ENCODE results near the gene CDX1. TPM values are rescaled to one million over a fixed set of nuclear protein-coding genes. Genes with fewer than 3 reads are reported as not detected.

The CDX1 gene
- total RNA-seq, 1 experiment from 2014 or later = not detected

GRCh38 chr5:150196986-150197385 is 30.4 kb downstream of the CDX1 start:
- Mint-ChIP-seq H3K4me3 (ENCODE audit: unreplicated experiment) (no peak overlapping the region), H3K27ac (ENCODE audit: low read depth, unreplicated experiment) (no peak overlapping the region), H3K9me3 (ENCODE audit: unreplicated experiment) (no peaks in the 10 kb centered on the region), H3K4me1 (ENCODE audit: insufficient read depth, unreplicated experiment) (no peaks in the 10 kb centered on the region), H3K36me3 (ENCODE audit: insufficient read depth, unreplicated experiment) (peaks cover 4% of the 10 kb centered on the region), H3K27me3 (ENCODE audit: insufficient read depth, unreplicated experiment) (peaks cover 54% of the 10 kb centered on the region)
- TF ChIP-seq, protein P1, sequence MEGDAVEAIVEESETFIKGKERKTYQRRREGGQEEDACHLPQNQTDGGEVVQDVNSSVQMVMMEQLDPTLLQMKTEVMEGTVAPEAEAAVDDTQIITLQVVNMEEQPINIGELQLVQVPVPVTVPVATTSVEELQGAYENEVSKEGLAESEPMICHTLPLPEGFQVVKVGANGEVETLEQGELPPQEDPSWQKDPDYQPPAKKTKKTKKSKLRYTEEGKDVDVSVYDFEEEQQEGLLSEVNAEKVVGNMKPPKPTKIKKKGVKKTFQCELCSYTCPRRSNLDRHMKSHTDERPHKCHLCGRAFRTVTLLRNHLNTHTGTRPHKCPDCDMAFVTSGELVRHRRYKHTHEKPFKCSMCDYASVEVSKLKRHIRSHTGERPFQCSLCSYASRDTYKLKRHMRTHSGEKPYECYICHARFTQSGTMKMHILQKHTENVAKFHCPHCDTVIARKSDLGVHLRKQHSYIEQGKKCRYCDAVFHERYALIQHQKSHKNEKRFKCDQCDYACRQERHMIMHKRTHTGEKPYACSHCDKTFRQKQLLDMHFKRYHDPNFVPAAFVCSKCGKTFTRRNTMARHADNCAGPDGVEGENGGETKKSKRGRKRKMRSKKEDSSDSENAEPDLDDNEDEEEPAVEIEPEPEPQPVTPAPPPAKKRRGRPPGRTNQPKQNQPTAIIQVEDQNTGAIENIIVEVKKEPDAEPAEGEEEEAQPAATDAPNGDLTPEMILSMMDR (IDR thresholded peaks at IDR 0.05; ENCODE audit: unreplicated experiment) = no peak
- intact Hi-C loops (cut with micrococcal nuclease) = no loop called here
- CTCF ChIA-PET = interaction anchor here (1.2 kb wide), 1 partner anchor 67 kb away, joined by 3 read pairs; no protein-coding TSS in a partner anchor
- POLR2A ChIA-PET = interaction anchor here (0.7 kb wide), 1 partner anchor 75 kb away, joined by 3 read pairs; no protein-coding TSS in a partner anchor
- no TSS peak for BruUV-seq (replicated peaks)
- no peak for DNase-seq (ENCODE audit: unreplicated experiment)

GRCh38 chr5:150197476-150197875 is 30.9 kb downstream of the CDX1 start:
- no peaks in the 10 kb centered on the region for H3K9me3 Mint-ChIP-seq (ENCODE audit: unreplicated experiment)
- ChIA-PET CTCF (interaction anchor here (1.2 kb wide), 1 partner anchor 67 kb away, joined by 3 read pairs; no protein-coding TSS in a partner anchor), POLR2A (interaction anchor here (0.7 kb wide), 1 partner anchor 75 kb away, joined by 3 read pairs; no protein-coding TSS in a partner anchor)
- intact Hi-C loops (cut with micrococcal nuclease) = no loop called here
- no peak overlapping the region for H3K4me3 Mint-ChIP-seq (ENCODE audit: unreplicated experiment)
- no TSS peak for BruUV-seq (replicated peaks)
- TF ChIP-seq, protein P1 (IDR thresholded peaks at IDR 0.05; ENCODE audit: unreplicated experiment) = no peak
- H3K27ac Mint-ChIP-seq (ENCODE audit: low read depth, unreplicated experiment) = no peak overlapping the region
- H3K27me3 Mint-ChIP-seq (ENCODE audit: insufficient read depth, unreplicated experiment) = peaks cover 54% of the 10 kb centered on the region
- no peaks in the 10 kb centered on the region for H3K4me1 Mint-ChIP-seq (ENCODE audit: insufficient read depth, unreplicated experiment)
- peaks cover 4% of the 10 kb centered on the region for H3K36me3 Mint-ChIP-seq (ENCODE audit: insufficient read depth, unreplicated experiment)
- DNase-seq (ENCODE audit: unreplicated experiment) = no peak

DNA sequence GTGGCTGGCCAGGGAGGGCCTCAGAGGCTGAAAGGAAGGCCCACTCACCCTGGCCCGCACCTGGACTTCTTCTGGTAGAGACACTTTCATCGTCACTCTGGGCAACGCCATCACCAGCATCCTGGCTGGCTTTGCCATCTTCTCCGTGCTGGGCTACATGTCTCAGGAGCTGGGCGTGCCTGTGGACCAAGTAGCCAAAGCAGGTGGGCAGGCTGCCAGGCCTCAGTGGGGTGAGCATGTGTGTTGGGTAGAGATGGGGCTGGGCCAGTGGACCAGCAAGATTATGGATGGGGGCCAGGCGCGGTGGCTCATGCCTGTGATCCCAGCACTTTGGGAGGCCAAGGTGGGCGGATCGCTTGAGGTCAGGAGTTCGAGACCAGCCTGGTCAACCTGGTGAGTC is 35.9 kb downstream of the CDX1 start:
- Mint-ChIP-seq H3K4me1 (ENCODE audit: insufficient read depth, unreplicated experiment) (no peaks in the 10 kb centered on the region), H3K9me3 (ENCODE audit: unreplicated experiment) (no peaks in the 10 kb centered on the region), H3K27ac (ENCODE audit: low read depth, unreplicated experiment) (no peak overlapping the region), H3K27me3 (ENCODE audit: insufficient read depth, unreplicated experiment) (peaks cover 46% of the 10 kb centered on the region), H3K4me3 (ENCODE audit: unreplicated experiment) (no peak overlapping the region), H3K36me3 (ENCODE audit: insufficient read depth, unreplicated experiment) (no peaks in the 10 kb centered on the region)
- ChIA-PET POLR2A (no interaction called here), CTCF (no interaction called here)
- intact Hi-C loops (cut with micrococcal nuclease) = no loop called here
- no peak for DNase-seq (ENCODE audit: unreplicated experiment)
- TF ChIP-seq, protein P1 (IDR thresholded peaks at IDR 0.05; ENCODE audit: unreplicated experiment) = no peak
- BruUV-seq (replicated peaks) = no TSS peak

DNA sequence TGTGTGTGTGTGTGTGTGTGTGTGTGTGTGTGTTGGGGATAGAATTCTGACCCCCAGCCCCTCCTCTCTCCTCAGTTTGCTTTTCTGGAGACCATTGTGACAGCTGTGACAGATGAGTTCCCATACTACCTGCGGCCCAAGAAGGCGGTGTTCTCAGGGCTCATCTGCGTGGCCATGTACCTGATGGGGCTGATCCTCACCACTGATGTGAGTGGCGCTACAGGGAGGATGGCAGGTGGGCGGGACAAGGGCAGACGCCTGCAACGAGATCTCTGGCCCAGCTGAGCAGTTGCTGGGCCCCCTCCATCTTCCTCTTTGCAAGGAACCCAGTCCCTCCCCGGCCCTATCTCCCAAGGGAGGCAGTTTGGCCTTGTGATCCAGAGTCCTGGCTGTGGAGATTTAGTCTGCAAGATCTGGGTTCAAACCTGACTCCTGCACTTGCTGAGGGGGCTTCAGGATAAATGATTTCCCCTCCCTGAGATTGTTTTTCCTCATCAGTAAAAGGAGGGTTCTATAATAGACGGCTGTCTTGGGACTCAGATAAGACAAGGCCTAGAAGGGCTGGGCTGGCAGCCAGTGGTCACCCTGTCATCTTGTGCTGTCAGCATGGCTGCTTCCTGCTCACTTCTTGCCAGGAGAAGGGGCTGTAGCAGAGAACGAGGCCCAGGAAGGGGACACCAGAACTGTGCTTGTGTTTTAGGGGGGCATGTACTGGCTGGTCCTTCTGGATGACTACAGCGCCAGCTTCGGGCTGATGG is 37.4 kb downstream of the CDX1 start:
- no peaks in the 10 kb centered on the region for H3K9me3 Mint-ChIP-seq (ENCODE audit: unreplicated experiment)
- intact Hi-C loops (cut with micrococcal nuclease) = no loop called here
- TF ChIP-seq, protein P1 (IDR thresholded peaks at IDR 0.05; ENCODE audit: unreplicated experiment) = no peak
- no TSS peak for BruUV-seq (replicated peaks)
- H3K27ac Mint-ChIP-seq (ENCODE audit: low read depth, unreplicated experiment) = no peak overlapping the region
- H3K4me3 Mint-ChIP-seq (ENCODE audit: unreplicated experiment) = no peak overlapping the region
- no peak for DNase-seq (ENCODE audit: unreplicated experiment)
- no peaks in the 10 kb centered on the region for H3K36me3 Mint-ChIP-seq (ENCODE audit: insufficient read depth, unreplicated experiment)
- peaks cover 31% of the 10 kb centered on the region for H3K27me3 Mint-ChIP-seq (ENCODE audit: insufficient read depth, unreplicated experiment)
- CTCF ChIA-PET = no interaction called here
- peaks cover 11% of the 10 kb centered on the region for H3K4me1 Mint-ChIP-seq (ENCODE audit: insufficient read depth, unreplicated experiment)
- POLR2A ChIA-PET = no interaction called here

Measured in MCF 10A (cell line).